GM13977 (cell line): Measurements from ENCODE around the gene PARD3.
A peak's percentile ranks its signal among the peaks of the same experiment; 100 is the strongest.

ENCODE experiments used
- DNase-seq: peaks from one replicate; pipeline ENCODE4 v3.0.0; 2012; ENCODE audit warnings: low spot score
- in situ Hi-C: fragments of 300-500 bp; cut with MboI; formaldehyde crosslinking; loops from one replicate; pipeline ENCODE4 v1.12.0; 2022; ENCODE audit warnings: low sequenced_read_pairs, low pct_unique_long_range_greater_than_20kb, mixed read lengths, inconsistent platforms; ENCODE audit not compliant: unreplicated experiment
- TF ChIP-seq, protein P1 (sequence below): IDR thresholded peaks from 2 replicates; pipeline ENCODE4 v1.5.1; 2012; ENCODE audit warnings: mild to moderate bottlenecking, control low read depth; ENCODE audit not compliant: insufficient read depth; ENCODE audit errors: extremely low read depth, missing control alignments

Gene PARD3

DNA sequence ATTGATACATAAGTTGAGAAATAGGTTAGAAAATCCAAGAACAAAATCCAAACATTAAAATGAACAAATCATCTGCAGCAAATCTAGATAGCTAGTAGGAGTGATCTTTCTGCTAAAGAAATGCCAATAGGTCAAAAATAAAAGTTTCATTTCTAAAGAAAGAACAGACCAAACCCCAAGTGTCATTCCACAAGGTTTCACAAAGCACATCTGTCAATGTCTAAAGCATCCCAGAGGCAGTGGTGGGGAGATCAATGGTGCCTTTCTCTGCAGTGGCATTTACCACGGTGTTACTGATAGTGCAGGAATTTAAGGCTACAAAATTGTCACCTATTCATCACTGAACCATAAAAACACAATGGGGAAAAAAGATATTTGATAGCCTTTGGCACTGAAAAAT, 147.9 kb downstream of the PARD3 start:
- TF ChIP-seq, protein P1, sequence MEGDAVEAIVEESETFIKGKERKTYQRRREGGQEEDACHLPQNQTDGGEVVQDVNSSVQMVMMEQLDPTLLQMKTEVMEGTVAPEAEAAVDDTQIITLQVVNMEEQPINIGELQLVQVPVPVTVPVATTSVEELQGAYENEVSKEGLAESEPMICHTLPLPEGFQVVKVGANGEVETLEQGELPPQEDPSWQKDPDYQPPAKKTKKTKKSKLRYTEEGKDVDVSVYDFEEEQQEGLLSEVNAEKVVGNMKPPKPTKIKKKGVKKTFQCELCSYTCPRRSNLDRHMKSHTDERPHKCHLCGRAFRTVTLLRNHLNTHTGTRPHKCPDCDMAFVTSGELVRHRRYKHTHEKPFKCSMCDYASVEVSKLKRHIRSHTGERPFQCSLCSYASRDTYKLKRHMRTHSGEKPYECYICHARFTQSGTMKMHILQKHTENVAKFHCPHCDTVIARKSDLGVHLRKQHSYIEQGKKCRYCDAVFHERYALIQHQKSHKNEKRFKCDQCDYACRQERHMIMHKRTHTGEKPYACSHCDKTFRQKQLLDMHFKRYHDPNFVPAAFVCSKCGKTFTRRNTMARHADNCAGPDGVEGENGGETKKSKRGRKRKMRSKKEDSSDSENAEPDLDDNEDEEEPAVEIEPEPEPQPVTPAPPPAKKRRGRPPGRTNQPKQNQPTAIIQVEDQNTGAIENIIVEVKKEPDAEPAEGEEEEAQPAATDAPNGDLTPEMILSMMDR = no peak
- no peak for DNase-seq
- in situ Hi-C loops = no loop called here

DNA sequence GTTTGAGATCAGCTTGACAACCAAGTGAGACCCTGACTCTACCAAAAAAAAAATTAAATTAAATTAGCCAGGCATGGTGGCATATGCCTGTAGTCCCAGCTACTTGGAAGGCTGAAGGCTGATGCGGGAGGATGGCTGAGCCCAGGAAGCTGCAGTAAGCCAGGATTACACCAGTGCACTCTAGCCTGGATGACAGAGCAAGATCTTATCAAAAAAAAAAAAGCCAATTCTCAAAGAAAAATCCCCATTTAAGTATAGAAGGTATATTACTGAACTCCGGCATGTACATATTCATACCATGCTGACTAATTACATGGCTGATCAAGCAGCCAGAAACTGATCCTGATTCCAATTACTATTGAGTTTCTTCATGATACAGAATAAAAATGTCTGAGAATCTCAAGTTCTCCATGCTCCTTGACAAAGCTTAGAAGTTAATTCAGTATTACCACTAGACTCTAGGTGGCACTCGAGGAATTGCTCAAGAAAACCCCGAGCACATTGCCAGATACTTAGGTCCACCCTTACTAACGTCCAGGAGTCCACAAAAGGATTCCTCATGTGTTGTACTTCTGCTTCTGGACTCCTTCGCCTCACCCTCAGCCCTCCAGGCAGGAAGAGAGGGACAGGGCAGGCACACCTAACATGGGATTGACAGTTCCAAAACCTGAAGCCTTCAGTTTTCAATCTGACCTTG, 148.9 kb downstream of the PARD3 start:
- TF ChIP-seq, protein P1 = peak; percentile 60
- peak; percentile 63 for DNase-seq
- in situ Hi-C loops = no loop called here

DNA sequence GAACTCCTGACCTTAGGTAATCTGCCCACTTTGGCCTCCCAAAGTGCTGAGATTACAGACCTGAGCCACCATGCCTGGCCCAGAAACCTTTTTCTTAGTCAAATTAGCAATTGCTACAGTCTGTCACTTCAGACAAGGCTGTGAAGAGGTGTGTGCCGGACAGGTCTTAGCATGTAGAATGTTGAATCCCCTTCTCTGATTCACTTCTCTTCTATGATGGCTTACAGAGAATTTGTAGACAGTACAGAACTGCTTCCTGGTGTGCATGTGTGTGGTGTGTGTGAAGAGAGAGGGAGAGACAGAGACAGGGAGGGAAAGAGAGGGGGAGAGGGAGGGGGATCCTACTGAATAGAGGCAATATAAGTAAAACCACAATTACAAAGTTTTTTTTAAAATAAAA, 150.4 kb downstream of the PARD3 start:
- in situ Hi-C loops = no loop called here
- TF ChIP-seq, protein P1 = no peak
- DNase-seq = no peak

DNA sequence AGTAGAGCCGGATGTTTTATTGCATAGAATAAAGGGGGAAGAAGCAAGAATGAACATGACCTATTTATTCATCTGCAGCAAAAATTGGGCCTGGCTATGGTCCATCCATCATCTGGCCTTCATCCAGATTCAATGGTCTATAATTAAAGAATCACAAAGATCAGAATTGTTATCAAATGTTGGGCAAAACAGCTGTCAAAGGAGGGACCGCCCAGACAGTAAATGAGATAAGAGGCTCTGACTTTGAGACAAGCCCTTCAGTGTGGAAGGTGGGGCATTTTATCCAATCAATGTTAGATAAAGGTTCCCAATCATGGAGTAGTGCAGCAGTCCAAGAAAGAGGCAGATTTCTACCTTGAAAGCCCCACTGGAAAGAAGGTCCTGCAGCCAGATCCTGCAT, 153.5 kb downstream of the PARD3 start:
- DNase-seq = no peak
- in situ Hi-C loops = no loop called here
- TF ChIP-seq, protein P1 = no peak

DNA sequence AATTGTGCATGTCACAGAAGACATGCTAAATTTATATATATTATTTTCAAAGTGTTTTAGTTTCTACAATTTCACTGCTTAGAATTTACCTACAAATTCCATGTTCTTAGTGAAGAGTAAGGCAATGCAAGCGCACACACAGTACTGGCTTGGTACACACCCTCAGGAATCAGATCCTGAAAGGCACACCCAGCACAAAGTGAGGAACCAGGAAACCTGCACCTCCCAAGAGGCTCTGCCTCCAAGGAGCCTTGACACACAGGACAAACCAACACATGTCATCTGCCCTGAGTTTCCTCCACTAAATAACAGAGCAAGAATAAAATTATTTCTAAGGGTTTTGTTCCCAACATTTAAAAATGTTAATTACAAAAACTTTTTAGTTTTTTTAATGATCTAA, 156.2 kb downstream of the PARD3 start:
- in situ Hi-C loops = no loop called here
- no peak for DNase-seq
- TF ChIP-seq, protein P1 = no peak

DNA sequence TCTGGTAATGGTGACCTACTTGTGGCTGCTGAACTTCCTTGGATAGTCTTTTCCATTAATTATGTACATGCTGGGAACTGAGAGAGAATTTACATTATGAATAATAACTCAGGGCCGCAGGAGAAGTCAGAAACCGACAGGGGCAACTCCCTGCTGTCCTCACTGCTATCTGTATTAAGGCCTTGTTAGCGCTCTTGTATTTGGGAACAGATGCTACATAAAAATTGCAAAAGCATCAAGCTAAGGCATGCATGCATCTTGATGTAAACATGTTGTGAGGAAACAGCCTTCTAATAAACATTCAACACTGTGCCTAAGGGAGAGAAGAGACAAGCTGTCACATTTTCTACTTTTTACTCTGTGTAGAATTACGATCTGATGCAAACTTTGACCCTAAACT, 158.4 kb downstream of the PARD3 start:
- TF ChIP-seq, protein P1 = no peak
- in situ Hi-C loops = no loop called here
- no peak for DNase-seq
